Measurements from ENCODE around the gene RPL7L1. TPM values are rescaled to one million over a fixed set of nuclear protein-coding genes. Genes with fewer than 3 reads are reported as not detected.

The RPL7L1 gene
- total and polyA plus RNA-seq, 2 of the 13 experiments (the other 11 are each of a cell fraction or from before 2014, with no cell fraction given): 51.6 to 179 TPM

DNA sequence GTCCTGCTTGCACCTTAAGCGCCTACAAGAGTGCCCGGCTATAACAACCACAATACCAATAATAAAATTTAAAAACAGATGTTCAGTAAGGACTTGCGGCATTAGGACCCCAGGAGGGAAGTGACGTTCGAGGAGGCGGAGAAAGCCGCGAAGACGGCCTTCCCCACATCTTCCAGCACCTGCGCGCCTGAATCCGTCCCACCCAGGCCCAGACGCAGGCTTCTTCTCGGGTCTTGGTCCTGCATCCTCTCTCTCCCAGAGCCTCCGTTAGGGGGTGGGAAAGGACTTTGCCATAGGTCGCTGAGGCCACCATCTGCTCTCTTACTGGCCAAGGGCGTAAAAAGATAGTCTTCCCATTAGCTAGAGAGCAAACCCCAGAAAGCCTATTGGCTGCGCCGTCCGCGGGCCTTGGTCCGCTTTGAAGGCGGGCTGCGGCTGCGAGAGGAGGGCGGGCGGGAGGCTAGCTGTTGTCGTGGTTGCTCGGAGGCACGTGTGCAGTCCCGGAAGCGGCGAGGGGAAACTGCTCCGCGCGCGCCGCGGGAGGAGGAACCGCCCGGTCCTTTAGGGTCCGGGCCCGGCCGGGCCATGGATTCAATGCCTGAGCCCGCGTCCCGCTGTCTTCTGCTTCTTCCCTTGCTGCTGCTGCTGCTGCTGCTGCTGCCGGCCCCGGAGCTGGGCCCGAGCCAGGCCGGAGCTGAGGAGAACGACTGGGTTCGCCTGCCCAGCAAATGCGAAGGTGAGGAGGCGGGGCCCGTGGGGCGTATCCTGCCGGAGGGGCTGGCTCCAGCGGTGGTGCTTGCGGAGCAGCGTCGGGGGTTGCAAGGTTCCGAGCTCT lies 49.8 kb downstream of the RPL7L1 start, which contains the start of gene CNPY3 (continued):
- peak; percentile 100 for TF ChIP-seq ZNF230 (CRISPR knock-in tag; IDR thresholded peaks at IDR 0.05)
- TF ChIP-seq ZNF773 (CRISPR knock-in tag; IDR thresholded peaks at IDR 0.05; ENCODE audit: borderline replicate concordance): peak; percentile 91; the same call in 1 of the 2 replicates
- TF ChIP-seq, protein P1, sequence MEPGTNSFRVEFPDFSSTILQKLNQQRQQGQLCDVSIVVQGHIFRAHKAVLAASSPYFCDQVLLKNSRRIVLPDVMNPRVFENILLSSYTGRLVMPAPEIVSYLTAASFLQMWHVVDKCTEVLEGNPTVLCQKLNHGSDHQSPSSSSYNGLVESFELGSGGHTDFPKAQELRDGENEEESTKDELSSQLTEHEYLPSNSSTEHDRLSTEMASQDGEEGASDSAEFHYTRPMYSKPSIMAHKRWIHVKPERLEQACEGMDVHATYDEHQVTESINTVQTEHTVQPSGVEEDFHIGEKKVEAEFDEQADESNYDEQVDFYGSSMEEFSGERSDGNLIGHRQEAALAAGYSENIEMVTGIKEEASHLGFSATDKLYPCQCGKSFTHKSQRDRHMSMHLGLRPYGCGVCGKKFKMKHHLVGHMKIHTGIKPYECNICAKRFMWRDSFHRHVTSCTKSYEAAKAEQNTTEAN (CRISPR knock-in tag; conservative IDR thresholded peaks at IDR 0.05): peak; percentile 87; the same call in 1 of the 2 replicates
- TF ChIP-seq KMT2B (CRISPR knock-in tag; IDR thresholded peaks at IDR 0.05): peak; percentile 95
- TF ChIP-seq ZNF121 (CRISPR knock-in tag; IDR thresholded peaks at IDR 0.05): 0 out of 2 replicates have a peak, but pooled peaks have one; percentile 47
- TF ChIP-seq NRL (CRISPR knock-in tag; IDR thresholded peaks at IDR 0.05; ENCODE audit: borderline replicate concordance): peak; percentile 99
- peak; percentile 96 for TF ChIP-seq ZNF354B (CRISPR knock-in tag; IDR thresholded peaks at IDR 0.05)
- TF ChIP-seq SKI (IDR thresholded peaks at IDR 0.05; ENCODE audit: partially characterized antibody): peak; percentile 68
- peak; percentile 99 for TF ChIP-seq ZSCAN21 (CRISPR knock-in tag; IDR thresholded peaks at IDR 0.05; ENCODE audit: borderline replicate concordance)
- TF ChIP-seq KLF13 (CRISPR knock-in tag; IDR thresholded peaks at IDR 0.05): peak; percentile 98
- no peak for TF ChIP-seq HNF4G (IDR thresholded peaks at IDR 0.05; ENCODE audit: borderline replicate concordance, low read depth, low read length)
- peak; percentile 24 for TF ChIP-seq HNF4G (CRISPR knock-in tag; IDR thresholded peaks at IDR 0.05; ENCODE audit: borderline replicate concordance, low read depth)
- TF ChIP-seq ZNF263 (CRISPR knock-in tag; IDR thresholded peaks at IDR 0.05): 0 out of 2 replicates have a peak, but pooled peaks have one; percentile 59
- TF ChIP-seq, protein P2, sequence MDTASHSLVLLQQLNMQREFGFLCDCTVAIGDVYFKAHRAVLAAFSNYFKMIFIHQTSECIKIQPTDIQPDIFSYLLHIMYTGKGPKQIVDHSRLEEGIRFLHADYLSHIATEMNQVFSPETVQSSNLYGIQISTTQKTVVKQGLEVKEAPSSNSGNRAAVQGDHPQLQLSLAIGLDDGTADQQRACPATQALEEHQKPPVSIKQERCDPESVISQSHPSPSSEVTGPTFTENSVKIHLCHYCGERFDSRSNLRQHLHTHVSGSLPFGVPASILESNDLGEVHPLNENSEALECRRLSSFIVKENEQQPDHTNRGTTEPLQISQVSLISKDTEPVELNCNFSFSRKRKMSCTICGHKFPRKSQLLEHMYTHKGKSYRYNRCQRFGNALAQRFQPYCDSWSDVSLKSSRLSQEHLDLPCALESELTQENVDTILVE (CRISPR knock-in tag; IDR thresholded peaks at IDR 0.05): peak; percentile 73
- TF ChIP-seq ZNF607 (CRISPR knock-in tag; IDR thresholded peaks at IDR 0.05; ENCODE audit: borderline replicate concordance): peak; percentile 99
- TF ChIP-seq ZNF879 (CRISPR knock-in tag; IDR thresholded peaks at IDR 0.05): peak; percentile 99
- TF ChIP-seq ZNF501 (CRISPR knock-in tag; IDR thresholded peaks at IDR 0.05): peak; percentile 99
- TF ChIP-seq CBX1 (IDR thresholded peaks at IDR 0.05; ENCODE audit: low read depth): peak; percentile 97
- TF ChIP-seq ZNF292 (CRISPR knock-in tag; IDR thresholded peaks at IDR 0.05; ENCODE audit: borderline replicate concordance, low read depth): peak; percentile 90
- TF ChIP-seq RORA (CRISPR knock-in tag; IDR thresholded peaks at IDR 0.05): 0 out of 2 replicates have a peak, but pooled peaks have one; percentile 78
- no peak for TF ChIP-seq CENPX (CRISPR knock-in tag; IDR thresholded peaks at IDR 0.05)
- peak; percentile 83; the same call in 1 of the 2 replicates for TF ChIP-seq ZNF557 (CRISPR knock-in tag; IDR thresholded peaks at IDR 0.05)
- peak; percentile 91 for TF ChIP-seq FOXO1 (CRISPR knock-in tag; IDR thresholded peaks at IDR 0.05)
- TF ChIP-seq MEIS2 (CRISPR knock-in tag; IDR thresholded peaks at IDR 0.05): peak; percentile 96
- peak; percentile 93 for TF ChIP-seq TGIF2 (CRISPR knock-in tag; IDR thresholded peaks at IDR 0.05)
- 0 out of 2 replicates have a peak, but pooled peaks have one; percentile 58 for TF ChIP-seq GTF3A (CRISPR knock-in tag; conservative IDR thresholded peaks at IDR 0.05)
- peak; percentile 80; the same call in 1 of the 2 replicates for TF ChIP-seq ATF1 (CRISPR knock-in tag; IDR thresholded peaks at IDR 0.05)
- TF ChIP-seq, protein P3, sequence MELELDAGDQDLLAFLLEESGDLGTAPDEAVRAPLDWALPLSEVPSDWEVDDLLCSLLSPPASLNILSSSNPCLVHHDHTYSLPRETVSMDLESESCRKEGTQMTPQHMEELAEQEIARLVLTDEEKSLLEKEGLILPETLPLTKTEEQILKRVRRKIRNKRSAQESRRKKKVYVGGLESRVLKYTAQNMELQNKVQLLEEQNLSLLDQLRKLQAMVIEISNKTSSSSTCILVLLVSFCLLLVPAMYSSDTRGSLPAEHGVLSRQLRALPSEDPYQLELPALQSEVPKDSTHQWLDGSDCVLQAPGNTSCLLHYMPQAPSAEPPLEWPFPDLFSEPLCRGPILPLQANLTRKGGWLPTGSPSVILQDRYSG (CRISPR knock-in tag; IDR thresholded peaks at IDR 0.05): peak; percentile 98
- peak; percentile 92; the same call in 1 of the 2 replicates for TF ChIP-seq ZNF570 (CRISPR knock-in tag; IDR thresholded peaks at IDR 0.05; ENCODE audit: borderline replicate concordance)
